GM12801 (cell line): ENCODE results near the gene DNM3.

Source experiments
- TF ChIP-seq, protein P1 (sequence below): IDR thresholded peaks from one replicate; pipeline ENCODE4 v1.5.1; 2011; ENCODE audit warnings: control low read depth; ENCODE audit not compliant: insufficient read length; ENCODE audit errors: extremely low read depth

DNM3 gene

DNA sequence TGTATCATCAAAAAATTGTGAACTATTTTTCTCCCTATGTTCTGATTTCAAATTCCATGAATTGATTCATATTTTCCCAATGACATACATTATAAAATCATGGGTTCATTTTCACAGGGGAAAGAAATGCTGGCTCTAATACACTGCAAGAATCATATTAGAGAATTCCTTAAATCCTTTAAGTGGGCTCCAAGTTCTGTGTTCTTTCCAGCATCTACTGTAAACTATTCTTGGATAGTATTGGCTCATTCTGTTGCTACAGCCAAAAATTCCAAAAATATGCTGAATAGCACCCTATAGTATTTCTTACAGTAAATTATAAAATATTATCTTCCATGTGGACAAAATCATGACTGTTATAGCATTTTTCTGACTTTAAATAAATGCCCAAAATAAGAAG lies 560.2 kb downstream of the DNM3 start:
- TF ChIP-seq, protein P1, sequence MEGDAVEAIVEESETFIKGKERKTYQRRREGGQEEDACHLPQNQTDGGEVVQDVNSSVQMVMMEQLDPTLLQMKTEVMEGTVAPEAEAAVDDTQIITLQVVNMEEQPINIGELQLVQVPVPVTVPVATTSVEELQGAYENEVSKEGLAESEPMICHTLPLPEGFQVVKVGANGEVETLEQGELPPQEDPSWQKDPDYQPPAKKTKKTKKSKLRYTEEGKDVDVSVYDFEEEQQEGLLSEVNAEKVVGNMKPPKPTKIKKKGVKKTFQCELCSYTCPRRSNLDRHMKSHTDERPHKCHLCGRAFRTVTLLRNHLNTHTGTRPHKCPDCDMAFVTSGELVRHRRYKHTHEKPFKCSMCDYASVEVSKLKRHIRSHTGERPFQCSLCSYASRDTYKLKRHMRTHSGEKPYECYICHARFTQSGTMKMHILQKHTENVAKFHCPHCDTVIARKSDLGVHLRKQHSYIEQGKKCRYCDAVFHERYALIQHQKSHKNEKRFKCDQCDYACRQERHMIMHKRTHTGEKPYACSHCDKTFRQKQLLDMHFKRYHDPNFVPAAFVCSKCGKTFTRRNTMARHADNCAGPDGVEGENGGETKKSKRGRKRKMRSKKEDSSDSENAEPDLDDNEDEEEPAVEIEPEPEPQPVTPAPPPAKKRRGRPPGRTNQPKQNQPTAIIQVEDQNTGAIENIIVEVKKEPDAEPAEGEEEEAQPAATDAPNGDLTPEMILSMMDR: no peak

DNA sequence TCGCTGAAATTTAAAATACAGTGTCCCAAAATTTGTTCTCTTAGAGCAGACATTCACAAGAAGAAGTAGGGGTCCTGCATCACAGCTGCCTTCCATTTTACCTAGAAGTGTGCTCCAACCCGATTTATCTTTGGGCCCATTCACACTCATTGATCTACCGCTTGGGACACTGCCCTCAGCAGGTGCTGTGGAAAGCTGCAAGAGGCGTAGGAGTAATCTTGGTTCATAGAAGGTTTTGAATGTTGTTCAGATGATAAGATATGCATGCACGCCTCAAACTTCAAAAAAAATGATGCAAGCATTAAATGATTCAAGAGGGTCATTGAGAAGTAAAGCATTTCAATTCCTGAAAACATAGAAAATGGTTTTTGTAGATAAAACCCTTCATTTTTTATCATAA lies 560.6 kb downstream of the DNM3 start:
- TF ChIP-seq, protein P1: no peak

DNA sequence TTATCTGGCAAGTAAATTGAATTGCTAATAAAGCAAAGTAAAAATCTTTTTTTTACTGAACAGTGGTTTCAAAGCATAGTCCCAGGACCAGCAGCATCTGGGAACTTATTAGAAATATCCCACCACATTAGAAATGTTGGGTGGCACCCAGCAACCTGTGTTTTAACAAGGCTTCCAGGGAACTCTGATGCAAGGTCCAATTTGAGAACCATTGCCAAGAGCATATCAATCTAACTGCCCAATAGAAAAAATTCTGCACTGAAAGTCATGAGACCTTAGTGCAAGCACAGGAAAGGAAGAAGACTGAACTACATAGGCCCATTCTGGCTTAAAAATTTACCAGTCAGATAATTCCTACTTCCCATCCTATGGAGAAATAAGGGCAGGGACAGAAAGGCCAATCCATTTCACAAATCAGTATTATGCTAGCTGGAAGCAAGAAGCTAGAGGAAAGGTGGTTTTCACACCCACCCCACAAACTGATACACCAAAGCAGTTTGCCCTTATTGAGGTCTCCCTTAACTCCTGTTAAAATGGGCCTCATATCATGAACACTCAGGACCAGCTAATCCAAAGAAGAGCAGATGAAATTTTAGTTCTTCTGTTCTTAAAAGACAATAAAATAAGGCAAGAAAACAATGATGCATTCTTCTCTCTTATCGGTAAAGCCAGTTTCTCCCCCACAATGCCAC lies 561.7 kb downstream of the DNM3 start:
- TF ChIP-seq, protein P1: no peak

DNA sequence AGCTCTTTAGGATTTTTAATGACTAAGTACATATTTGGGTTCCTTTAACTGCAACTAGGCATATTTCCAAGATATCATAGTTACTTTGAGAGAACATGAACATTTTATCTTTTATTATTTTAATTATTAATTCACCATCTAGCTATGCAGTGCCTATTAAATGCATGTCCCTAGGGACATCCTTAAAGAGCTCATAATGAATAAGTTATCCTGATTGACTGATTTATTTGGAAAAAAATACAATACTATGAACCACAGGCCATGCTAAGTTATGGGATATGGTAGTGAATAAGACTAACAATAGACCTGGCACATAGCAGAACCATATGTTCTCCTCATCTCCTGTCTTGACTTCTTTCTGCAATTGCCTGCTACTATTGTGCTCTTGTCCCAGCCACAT lies 562.8 kb downstream of the DNM3 start:
- TF ChIP-seq, protein P1: no peak

DNA sequence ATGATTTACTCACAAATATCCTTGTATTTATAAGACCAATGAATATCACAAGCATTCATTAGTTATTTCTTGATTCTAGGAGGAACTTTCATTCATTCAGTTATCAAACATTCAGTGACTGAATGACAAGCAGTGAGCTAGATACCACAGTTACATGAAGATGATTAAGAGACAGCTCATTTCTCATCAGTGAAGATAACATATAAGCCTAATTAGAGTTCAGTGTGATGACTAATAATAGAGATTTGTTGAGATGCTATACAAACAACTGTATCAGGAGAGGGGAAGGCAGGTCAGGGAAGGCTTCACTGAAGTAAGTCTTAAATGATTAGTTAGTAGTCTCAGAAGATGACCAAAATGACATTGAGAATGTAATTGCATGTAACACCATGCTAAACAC lies 564.6 kb downstream of the DNM3 start:
- TF ChIP-seq, protein P1: no peak

DNA sequence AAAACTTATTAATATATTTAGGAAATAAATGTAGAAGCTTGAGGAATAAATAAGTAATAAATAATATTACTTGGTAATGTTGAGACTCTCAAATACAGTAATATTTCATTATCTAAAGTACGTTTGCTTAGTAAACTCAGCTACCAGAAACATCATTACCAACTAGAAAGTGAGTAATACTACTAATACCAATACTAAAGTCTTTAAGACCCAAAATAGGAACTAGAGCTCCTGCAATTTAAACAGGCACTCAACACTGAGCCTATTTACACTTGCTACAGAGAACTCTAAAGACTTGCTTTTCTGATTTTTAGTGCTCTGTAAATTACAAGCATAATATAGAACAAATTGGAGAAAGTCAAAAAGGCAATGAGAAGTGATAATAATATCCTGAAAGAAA lies 565.7 kb downstream of the DNM3 start:
- TF ChIP-seq, protein P1: no peak

DNA sequence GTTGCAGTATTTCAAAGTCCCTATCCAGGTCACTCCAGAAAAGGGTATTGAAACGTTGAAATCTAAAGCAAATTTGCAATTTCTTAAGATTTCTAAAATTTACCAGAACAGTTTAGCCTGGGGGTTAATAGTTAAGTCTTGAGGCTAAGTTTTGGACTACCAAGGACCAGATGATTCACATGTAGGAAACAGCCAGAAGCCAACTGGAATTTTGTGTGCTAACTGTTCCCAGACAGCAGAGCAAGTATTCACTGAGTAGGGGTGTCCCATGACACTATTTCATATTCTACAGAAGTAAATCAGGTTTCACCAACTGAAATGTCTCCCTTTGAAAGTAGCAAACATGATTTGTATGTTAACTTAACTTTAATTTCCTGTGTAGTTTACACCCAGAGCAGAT lies 567.7 kb downstream of the DNM3 start:
- TF ChIP-seq, protein P1: no peak
